ENCODE measurements around the gene TRAF3IP1.

DNA sequence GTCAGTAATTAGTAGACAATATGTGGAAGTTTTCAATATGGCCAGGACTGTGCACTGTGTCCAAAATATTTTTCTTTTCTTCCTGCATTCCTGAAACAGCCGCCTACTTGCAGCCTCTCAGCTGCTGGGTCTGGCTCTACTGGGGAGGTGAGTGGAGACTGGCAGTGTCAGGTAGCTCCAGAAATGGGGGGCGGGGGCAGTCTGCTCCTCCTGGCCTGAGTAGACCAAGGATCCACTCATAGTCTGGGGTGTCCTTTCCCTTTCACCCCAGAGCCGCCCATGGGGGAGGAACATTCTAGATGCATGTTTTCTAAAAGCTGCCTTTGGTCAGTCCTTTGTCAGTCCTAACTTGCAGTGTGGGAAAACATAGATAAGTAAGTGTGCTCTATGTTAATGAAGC is 23.7 kb downstream of the TRAF3IP1 start:
- TF ChIP-seq, protein P1, sequence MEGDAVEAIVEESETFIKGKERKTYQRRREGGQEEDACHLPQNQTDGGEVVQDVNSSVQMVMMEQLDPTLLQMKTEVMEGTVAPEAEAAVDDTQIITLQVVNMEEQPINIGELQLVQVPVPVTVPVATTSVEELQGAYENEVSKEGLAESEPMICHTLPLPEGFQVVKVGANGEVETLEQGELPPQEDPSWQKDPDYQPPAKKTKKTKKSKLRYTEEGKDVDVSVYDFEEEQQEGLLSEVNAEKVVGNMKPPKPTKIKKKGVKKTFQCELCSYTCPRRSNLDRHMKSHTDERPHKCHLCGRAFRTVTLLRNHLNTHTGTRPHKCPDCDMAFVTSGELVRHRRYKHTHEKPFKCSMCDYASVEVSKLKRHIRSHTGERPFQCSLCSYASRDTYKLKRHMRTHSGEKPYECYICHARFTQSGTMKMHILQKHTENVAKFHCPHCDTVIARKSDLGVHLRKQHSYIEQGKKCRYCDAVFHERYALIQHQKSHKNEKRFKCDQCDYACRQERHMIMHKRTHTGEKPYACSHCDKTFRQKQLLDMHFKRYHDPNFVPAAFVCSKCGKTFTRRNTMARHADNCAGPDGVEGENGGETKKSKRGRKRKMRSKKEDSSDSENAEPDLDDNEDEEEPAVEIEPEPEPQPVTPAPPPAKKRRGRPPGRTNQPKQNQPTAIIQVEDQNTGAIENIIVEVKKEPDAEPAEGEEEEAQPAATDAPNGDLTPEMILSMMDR (IDR thresholded peaks at IDR 0.05): no peak
- TF ChIP-seq POLR2A (IDR thresholded peaks at IDR 0.05): no peak
